ENCODE measurements around the gene SOCS6. TPM values are rescaled to one million over a fixed set of nuclear protein-coding genes. Genes with fewer than 3 reads are reported as not detected.

The SOCS6 gene
- total and polyA plus RNA-seq, 2 experiments from 2014 or later: 14.4 to 35.3 TPM

- H3K27ac ChIP-seq: no peak overlapping the region
- no peak for DNase-seq (ENCODE audit: low spot score)
- H3K9me3 ChIP-seq (ENCODE audit: low read depth): peaks cover 8% of the 10 kb centered on the region
- no peaks in the 10 kb centered on the region for H3K27me3 ChIP-seq
- no peaks in the 10 kb centered on the region for H3K4me1 ChIP-seq (ENCODE audit: insufficient read depth)
- H2AFZ ChIP-seq: no peak overlapping the region
- TF ChIP-seq EZH2phosphoT487 (IDR thresholded peaks at IDR 0.05; ENCODE audit: low read depth, severe bottlenecking, unreplicated experiment): no peak
- no peak for TF ChIP-seq EZH2 (IDR thresholded peaks at IDR 0.05; ENCODE audit: borderline replicate concordance)
- no peak for TF ChIP-seq CTCF (IDR thresholded peaks at IDR 0.05; ENCODE audit: poor library complexity)
- no peaks in the 10 kb centered on the region for H3K36me3 ChIP-seq (replicated peaks; ENCODE audit: insufficient read depth, low read depth)
- H3K9me2 ChIP-seq (replicated peaks; ENCODE audit: insufficient read depth): no peaks in the 10 kb centered on the region
- WGBS (ENCODE audit: low lambda C conversion rate, missing lambda C conversion rate): 75% methylated on average over 6 of the region's 6 CpGs
- H4K20me1 ChIP-seq (ENCODE audit: insufficient read depth, poor library complexity, severe bottlenecking): peaks cover 2% of the 10 kb centered on the region
- no peak overlapping the region for H3K4me2 ChIP-seq
- H3K79me2 ChIP-seq: peaks cover 26% of the 10 kb centered on the region
- H3K4me3 ChIP-seq: no peak overlapping the region
Measured at GRCh38 chr18:70330887-70331286, 42.0 kb downstream of the SOCS6 start.

GRCh38 chr18:70331456-70332097 lies 42.7 kb downstream of the SOCS6 start:
- Histone ChIP-seq H2AFZ (no peak overlapping the region), H3K79me2 (peaks cover 20% of the 10 kb centered on the region), H3K4me3 (no peak overlapping the region), H3K4me1 (ENCODE audit: insufficient read depth) (no peaks in the 10 kb centered on the region), H3K9me3 (ENCODE audit: low read depth) (peaks cover 8% of the 10 kb centered on the region), H3K27me3 (no peaks in the 10 kb centered on the region), H4K20me1 (ENCODE audit: insufficient read depth, poor library complexity, severe bottlenecking) (peaks cover 2% of the 10 kb centered on the region), H3K4me2 (no peak overlapping the region), H3K36me3 (replicated peaks; ENCODE audit: insufficient read depth, low read depth) (no peaks in the 10 kb centered on the region), H3K9me2 (replicated peaks; ENCODE audit: insufficient read depth) (no peaks in the 10 kb centered on the region), H3K27ac (no peak overlapping the region)
- DNase-seq (ENCODE audit: low spot score): no peak
- no peak for TF ChIP-seq EZH2 (IDR thresholded peaks at IDR 0.05; ENCODE audit: borderline replicate concordance)
- no peak for TF ChIP-seq CTCF (IDR thresholded peaks at IDR 0.05; ENCODE audit: poor library complexity)
- TF ChIP-seq EZH2phosphoT487 (IDR thresholded peaks at IDR 0.05; ENCODE audit: low read depth, severe bottlenecking, unreplicated experiment): no peak
- 76% methylated on average over 5 of the region's 5 CpGs for WGBS (ENCODE audit: low lambda C conversion rate, missing lambda C conversion rate)

- no peak for TF ChIP-seq EZH2 (IDR thresholded peaks at IDR 0.05; ENCODE audit: borderline replicate concordance)
- Histone ChIP-seq H3K4me1 (ENCODE audit: insufficient read depth) (no peaks in the 10 kb centered on the region), H3K79me2 (peaks cover 11% of the 10 kb centered on the region), H2AFZ (no peak overlapping the region), H3K4me3 (no peak overlapping the region), H3K27ac (peak overlapping the region; percentile 50), H3K9me2 (replicated peaks; ENCODE audit: insufficient read depth) (no peaks in the 10 kb centered on the region), H3K9me3 (ENCODE audit: low read depth) (peaks cover 8% of the 10 kb centered on the region), H3K27me3 (no peaks in the 10 kb centered on the region), H3K36me3 (replicated peaks; ENCODE audit: insufficient read depth, low read depth) (no peaks in the 10 kb centered on the region), H4K20me1 (ENCODE audit: insufficient read depth, poor library complexity, severe bottlenecking) (peaks cover under 1% of the 10 kb centered on the region), H3K4me2 (no peak overlapping the region)
- no peak for DNase-seq (ENCODE audit: low spot score)
- 93% methylated on average over 1 of the region's 1 CpG for WGBS (ENCODE audit: low lambda C conversion rate, missing lambda C conversion rate)
Measured at GRCh38 chr18:70332694-70333093, 43.8 kb downstream of the SOCS6 start.

GRCh38 chr18:70333316-70333715 lies 44.5 kb downstream of the SOCS6 start:
- Histone ChIP-seq H3K4me1 (ENCODE audit: insufficient read depth) (no peaks in the 10 kb centered on the region), H3K79me2 (peaks cover 4% of the 10 kb centered on the region), H3K9me3 (ENCODE audit: low read depth) (peaks cover 8% of the 10 kb centered on the region), H4K20me1 (ENCODE audit: insufficient read depth, poor library complexity, severe bottlenecking) (no peaks in the 10 kb centered on the region), H3K4me2 (no peak overlapping the region), H2AFZ (no peak overlapping the region), H3K36me3 (replicated peaks; ENCODE audit: insufficient read depth, low read depth) (no peaks in the 10 kb centered on the region), H3K27ac (peak overlapping the region; percentile 50), H3K9me2 (replicated peaks; ENCODE audit: insufficient read depth) (no peaks in the 10 kb centered on the region), H3K27me3 (no peaks in the 10 kb centered on the region), H3K4me3 (no peak overlapping the region)
- TF ChIP-seq CTCF (IDR thresholded peaks at IDR 0.05; ENCODE audit: poor library complexity): no peak
- TF ChIP-seq EZH2 (IDR thresholded peaks at IDR 0.05; ENCODE audit: borderline replicate concordance): no peak
- no peak for TF ChIP-seq EZH2phosphoT487 (IDR thresholded peaks at IDR 0.05; ENCODE audit: low read depth, severe bottlenecking, unreplicated experiment)
- 97% methylated on average over 1 of the region's 1 CpG for WGBS (ENCODE audit: low lambda C conversion rate, missing lambda C conversion rate)
- no peak for DNase-seq (ENCODE audit: low spot score)
